Measurements from ENCODE around the gene SPATA32.

DNA sequence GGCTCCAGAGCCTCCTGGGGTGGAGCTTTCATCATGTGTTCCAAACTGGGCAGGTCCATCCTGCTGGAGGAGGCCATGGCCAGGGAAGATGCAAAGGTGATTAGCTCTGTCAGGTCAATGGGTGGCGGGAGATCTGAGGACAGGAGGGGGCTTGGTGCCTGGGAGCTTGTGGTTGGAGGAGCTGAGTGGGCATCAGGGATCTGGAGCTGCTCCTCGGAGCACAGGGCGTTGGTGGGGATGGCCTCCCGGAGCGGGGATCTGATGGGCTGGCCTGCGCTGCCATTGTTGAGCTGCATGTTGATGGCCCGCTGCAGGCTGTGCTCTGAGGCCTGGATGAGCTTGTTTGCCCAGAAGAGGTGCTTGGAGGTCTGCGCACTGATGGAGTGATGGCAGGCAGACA, 6.5 kb downstream of the SPATA32 start:
- TF ChIP-seq CTCF (IDR thresholded peaks at IDR 0.05) (no peak), POLR2A (IDR thresholded peaks at IDR 0.05) (no peak), EP300 (IDR thresholded peaks at IDR 0.05) (no peak), POLR2AphosphoS5 (IDR thresholded peaks at IDR 0.05) (no peak)

All from sigmoid colon (tissue), 4 donors.